HG03432 (cell line): Measurements from ENCODE around the gene MT1B.

ENCODE experiments used
- ATAC-seq: cut with Tn5 transposase; IDR thresholded peaks from one replicate; pipeline ENCODE4 v1.9.1; 2021; ENCODE audit warnings: mild to moderate bottlenecking, moderate library complexity; ENCODE audit not compliant: unreplicated experiment

Gene MT1B

GRCh38 chr16:56651586-56651985 lies at the start of gene MT1B:
Gene MT1B (plus strand): TSS chr16:56651886. CDS start chr16:56651954, 68 bp downstream.
- no peak for ATAC-seq

- ATAC-seq = no peak
These were observed 48.1 kb upstream of the MT1B start for GRCh38 chr16:56603589-56603988.

GRCh38 chr16:56604966-56605365 lies 46.7 kb upstream of the MT1B start:
- no peak for ATAC-seq

- no peak for ATAC-seq
These were observed 46.2 kb upstream of the MT1B start for GRCh38 chr16:56605475-56605874.

GRCh38 chr16:56606071-56606475 lies 45.6 kb upstream of the MT1B start:
- ATAC-seq = no peak

- ATAC-seq = no peak
These were observed 45.1 kb upstream of the MT1B start for GRCh38 chr16:56606476-56607108.

GRCh38 chr16:56607109-56607618 lies 44.5 kb upstream of the MT1B start:
- no peak for ATAC-seq

- ATAC-seq = no peak
These were observed 44.0 kb upstream of the MT1B start for GRCh38 chr16:56607675-56608042.

- peak; percentile 93 for ATAC-seq
These were observed 43.4 kb upstream of the MT1B start, which contains the start of gene MT2A for GRCh38 chr16:56608043-56608875. Gene MT2A (plus strand): TSS chr16:56608584. CDS start chr16:56608656, 72 bp downstream.

GRCh38 chr16:56608876-56609462 lies 42.7 kb upstream of the MT1B start:
- ATAC-seq = no peak

GRCh38 chr16:56609463-56609921 lies 42.2 kb upstream of the MT1B start:
- peak; percentile 33 for ATAC-seq

- ATAC-seq = peak; percentile 18
These were observed 41.6 kb upstream of the MT1B start for GRCh38 chr16:56610017-56610608.

- ATAC-seq = no peak
These were observed 41.0 kb upstream of the MT1B start for GRCh38 chr16:56610609-56611111.

GRCh38 chr16:56611281-56611833 lies 40.3 kb upstream of the MT1B start:
- ATAC-seq = no peak

- ATAC-seq = no peak
These were observed 38.0 kb upstream of the MT1B start for GRCh38 chr16:56613706-56614105.

- no peak for ATAC-seq
These were observed 37.1 kb upstream of the MT1B start for GRCh38 chr16:56614549-56614991.

- ATAC-seq = no peak
These were observed 36.3 kb upstream of the MT1B start for GRCh38 chr16:56615353-56615752.

- ATAC-seq = no peak
These were observed 35.0 kb upstream of the MT1B start for GRCh38 chr16:56616608-56617211.

- ATAC-seq = peak; percentile 69
These were observed 34.2 kb upstream of the MT1B start for GRCh38 chr16:56617212-56618085.
